HG03103 (cell line): ENCODE results near the gene HBG2.
"Not testable (repeated sequence)": the region's sequence is repeated elsewhere in the genome, so short reads cannot be mapped to it uniquely, and the experiment has no call there.

Experiments
- ATAC-seq: cut with Tn5 transposase; IDR thresholded peaks from one replicate; pipeline ENCODE4 v1.9.1; 2021; ENCODE audit warnings: low read depth; ENCODE audit not compliant: unreplicated experiment

The HBG2 gene

GRCh38 chr11:5250543-5251204 is 3.9 kb downstream of the HBG2 start:
- ATAC-seq, result no peak

- ATAC-seq, result not testable (repeated sequence)
Measured at GRCh38 chr11:5249807-5250396, 4.7 kb downstream of the HBG2 start, which contains the start of gene HBG1. TSS of gene HBG1 (minus strand) at chr11:5249857. CDS start at chr11:5249804, 53 bp downstream.

GRCh38 chr11:5248498-5248897 is 6.1 kb downstream of the HBG2 start:
- not testable (repeated sequence) for ATAC-seq

GRCh38 chr11:5247472-5248192 is 6.9 kb downstream of the HBG2 start:
- no peak for ATAC-seq

- no peak for ATAC-seq
Measured at GRCh38 chr11:5246772-5247471, 7.7 kb downstream of the HBG2 start.

GRCh38 chr11:5245155-5245554 is 9.4 kb downstream of the HBG2 start:
- no peak for ATAC-seq

GRCh38 chr11:5243816-5244180 is 10.8 kb downstream of the HBG2 start:
- ATAC-seq, result no peak

- ATAC-seq, result peak; percentile 55
Measured at GRCh38 chr11:5242933-5243815, 11.4 kb downstream of the HBG2 start.

GRCh38 chr11:5242208-5242607 is 12.4 kb downstream of the HBG2 start:
- no peak for ATAC-seq

GRCh38 chr11:5241458-5241857 is 13.1 kb downstream of the HBG2 start:
- ATAC-seq, result no peak

- no peak for ATAC-seq
Measured at GRCh38 chr11:5240458-5240857, 14.1 kb downstream of the HBG2 start.

- ATAC-seq, result no peak
Measured at GRCh38 chr11:5240056-5240455, 14.5 kb downstream of the HBG2 start.

GRCh38 chr11:5239046-5239445 is 15.5 kb downstream of the HBG2 start:
- no peak for ATAC-seq

- no peak for ATAC-seq
Measured at GRCh38 chr11:5238486-5238885, 16.1 kb downstream of the HBG2 start.

GRCh38 chr11:5237420-5237819 is 17.2 kb downstream of the HBG2 start:
- ATAC-seq, result no peak

- ATAC-seq, result no peak
Measured at GRCh38 chr11:5235364-5236095, 19.1 kb downstream of the HBG2 start.

GRCh38 chr11:5234381-5234834 is 20.2 kb downstream of the HBG2 start, which contains the start of gene HBD:
TSS of gene HBD (minus strand) at chr11:5234483. CDS start at chr11:5234433, 50 bp downstream.
- ATAC-seq, result peak; percentile 85

- ATAC-seq, result no peak
Measured at GRCh38 chr11:5233307-5233706, 21.3 kb downstream of the HBG2 start.

GRCh38 chr11:5232821-5233220 is 21.8 kb downstream of the HBG2 start:
- ATAC-seq, result no peak
